Activated CD4-positive, alpha-beta T cell treated with anti-CD3 and anti-CD28 coated beads for 48 hours (primary cell): ENCODE measurements around the gene PFKFB3.
"Not testable (repeated sequence)": the region's sequence is repeated elsewhere in the genome, so short reads cannot be mapped to it uniquely, and the experiment has no call there.

Experiments used
- DNase-seq: peaks from one replicate; pipeline ENCODE4 v3.0.0-alpha.2; 2020

PFKFB3 gene

GRCh38 chr10:6275022-6275997, 72.6 kb downstream of the PFKFB3 start:
- peak; percentile 96 for DNase-seq

GRCh38 chr10:6276356-6276755, 73.6 kb downstream of the PFKFB3 start:
- DNase-seq: no peak

- no peak for DNase-seq
These were observed 75.9 kb downstream of the PFKFB3 start for GRCh38 chr10:6278519-6279120.

GRCh38 chr10:6279540-6280267, 77.0 kb downstream of the PFKFB3 start:
- no peak for DNase-seq

GRCh38 chr10:6280291-6280690, 77.6 kb downstream of the PFKFB3 start:
- no peak for DNase-seq

- DNase-seq: no peak
These were observed 79.8 kb downstream of the PFKFB3 start for GRCh38 chr10:6282454-6282958.

- DNase-seq: no peak
These were observed 80.9 kb downstream of the PFKFB3 start for GRCh38 chr10:6283655-6284054.

GRCh38 chr10:6290621-6291020, 87.9 kb downstream of the PFKFB3 start:
- not testable (repeated sequence) for DNase-seq

GRCh38 chr10:6292741-6293151, 90.0 kb downstream of the PFKFB3 start:
- no peak for DNase-seq

GRCh38 chr10:6296425-6296824, 93.7 kb downstream of the PFKFB3 start:
- DNase-seq: not testable (repeated sequence)

GRCh38 chr10:6296828-6297251, 94.1 kb downstream of the PFKFB3 start:
- DNase-seq: no peak

GRCh38 chr10:6297522-6297921, 94.8 kb downstream of the PFKFB3 start:
- DNase-seq: no peak

- no peak for DNase-seq
These were observed 95.2 kb downstream of the PFKFB3 start for GRCh38 chr10:6297951-6298381.

- no peak for DNase-seq
These were observed 95.7 kb downstream of the PFKFB3 start for GRCh38 chr10:6298428-6298827.

GRCh38 chr10:6299234-6299633, 96.5 kb downstream of the PFKFB3 start:
- peak; percentile 72 for DNase-seq

GRCh38 chr10:6299743-6300105, 97.0 kb downstream of the PFKFB3 start:
- DNase-seq: no peak

GRCh38 chr10:6300106-6300783, 97.5 kb downstream of the PFKFB3 start:
- peak; percentile 50 for DNase-seq

GRCh38 chr10:6300784-6301460, 98.2 kb downstream of the PFKFB3 start:
- DNase-seq: no peak

- DNase-seq: no peak
These were observed 98.8 kb downstream of the PFKFB3 start for GRCh38 chr10:6301488-6302075.
